Urothelium cell line (cell line): Measurements from ENCODE around the gene CD40.

Experiments used
- DNase-seq: peaks from one replicate; pipeline ENCODE4 v3.0.0; 2011; ENCODE audit warnings: low spot score, mixed read lengths
- FAIRE-seq: peaks from 2 replicates; lab custom pipeline; 2011; peaks lifted over from hg19 to GRCh38; lab: Jason Lieb, UNC

Gene CD40

DNA sequence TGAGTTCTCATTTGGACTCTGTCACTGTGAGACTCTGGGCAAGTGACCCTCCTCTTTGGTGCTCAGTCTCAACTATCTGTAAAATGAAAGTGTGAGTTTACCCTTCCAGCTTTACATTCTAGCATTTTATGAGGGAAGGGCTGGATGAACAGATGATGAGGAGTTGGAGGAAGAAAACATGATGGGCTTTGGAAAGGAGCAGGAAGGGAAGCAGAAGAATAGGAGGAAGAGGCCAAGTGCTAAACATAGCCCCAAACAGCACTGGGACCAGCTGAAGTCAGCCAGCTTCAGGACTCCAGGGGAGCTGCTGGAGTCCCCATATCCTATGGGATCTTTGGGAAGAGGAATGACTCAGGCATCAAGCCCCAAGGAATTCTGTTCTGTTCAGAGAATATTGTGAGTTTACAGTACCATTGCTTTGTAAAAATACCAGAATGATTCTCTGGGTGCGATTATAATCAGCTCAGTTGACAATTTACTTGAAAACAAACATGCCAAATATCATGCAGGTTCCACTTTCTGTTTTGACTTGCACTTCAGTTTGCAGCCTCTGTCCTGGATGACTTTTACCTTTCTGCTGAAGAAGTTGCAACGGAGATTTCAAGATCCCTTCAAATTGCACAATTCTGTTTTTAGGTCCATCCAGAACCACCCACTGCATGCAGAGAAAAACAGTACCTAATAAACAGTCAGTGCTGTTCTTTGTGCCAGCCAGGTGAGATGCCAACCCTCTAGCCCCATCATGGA lies 3.2 kb downstream of the CD40 start:
- no peak for DNase-seq
- FAIRE-seq = no peak

DNA sequence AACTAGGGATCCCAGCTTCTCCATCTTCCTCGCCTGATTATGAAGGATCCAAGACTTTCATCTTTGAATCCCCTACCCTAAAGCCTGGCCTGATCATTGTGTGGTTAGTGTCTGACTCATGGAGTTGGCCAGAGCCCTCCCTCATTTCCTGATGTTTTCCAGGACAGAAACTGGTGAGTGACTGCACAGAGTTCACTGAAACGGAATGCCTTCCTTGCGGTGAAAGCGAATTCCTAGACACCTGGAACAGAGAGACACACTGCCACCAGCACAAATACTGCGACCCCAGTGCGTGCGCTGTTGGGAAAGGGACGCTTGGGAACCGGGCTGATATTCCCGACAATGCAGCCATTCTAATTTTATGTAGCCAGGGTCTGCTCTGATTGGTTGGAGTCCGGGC lies 4.0 kb downstream of the CD40 start:
- FAIRE-seq = peak; percentile 65
- peak; percentile 94 for DNase-seq

- FAIRE-seq (no peak), DNase-seq (no peak)
Observed at GRCh38 chr20:46122516-46123481, 4.7 kb downstream of the CD40 start.

DNA sequence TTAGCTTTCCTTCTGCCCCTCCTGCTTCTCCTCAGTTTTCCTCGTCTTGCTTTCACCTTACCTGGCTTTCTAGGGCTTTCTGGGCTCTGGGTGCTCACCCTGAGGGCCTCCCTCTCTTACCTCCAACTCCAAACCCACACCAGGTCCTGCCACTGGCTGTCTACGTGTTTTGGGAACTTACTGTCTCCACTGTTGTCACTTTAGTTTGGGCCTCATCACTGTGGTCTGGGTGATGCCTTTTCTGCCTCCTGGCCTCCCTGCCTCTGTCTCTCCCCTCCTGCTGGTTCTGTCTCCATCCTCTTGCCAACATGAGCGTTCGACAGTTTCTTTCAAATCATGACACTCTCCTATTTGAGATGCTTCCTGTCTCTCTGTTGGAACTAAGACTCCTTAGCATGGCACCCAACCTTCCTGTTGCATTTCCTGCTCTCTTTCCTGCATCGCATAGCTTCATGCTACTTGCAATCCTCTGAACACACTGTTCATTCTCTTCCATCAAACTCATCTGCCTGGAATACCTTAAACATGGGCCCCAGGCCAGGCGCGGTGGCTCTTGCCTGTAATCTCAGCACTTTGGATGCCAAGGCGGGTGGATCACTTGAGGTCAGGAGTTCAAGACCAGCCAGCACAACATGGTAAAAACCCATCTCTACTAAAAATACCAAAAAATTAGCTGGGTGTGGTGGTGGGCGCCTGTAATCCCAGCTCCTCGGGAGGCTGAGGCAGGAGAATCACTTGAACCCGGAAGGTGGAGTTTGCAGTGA lies 5.5 kb downstream of the CD40 start:
- no peak for DNase-seq
- no peak for FAIRE-seq

DNA sequence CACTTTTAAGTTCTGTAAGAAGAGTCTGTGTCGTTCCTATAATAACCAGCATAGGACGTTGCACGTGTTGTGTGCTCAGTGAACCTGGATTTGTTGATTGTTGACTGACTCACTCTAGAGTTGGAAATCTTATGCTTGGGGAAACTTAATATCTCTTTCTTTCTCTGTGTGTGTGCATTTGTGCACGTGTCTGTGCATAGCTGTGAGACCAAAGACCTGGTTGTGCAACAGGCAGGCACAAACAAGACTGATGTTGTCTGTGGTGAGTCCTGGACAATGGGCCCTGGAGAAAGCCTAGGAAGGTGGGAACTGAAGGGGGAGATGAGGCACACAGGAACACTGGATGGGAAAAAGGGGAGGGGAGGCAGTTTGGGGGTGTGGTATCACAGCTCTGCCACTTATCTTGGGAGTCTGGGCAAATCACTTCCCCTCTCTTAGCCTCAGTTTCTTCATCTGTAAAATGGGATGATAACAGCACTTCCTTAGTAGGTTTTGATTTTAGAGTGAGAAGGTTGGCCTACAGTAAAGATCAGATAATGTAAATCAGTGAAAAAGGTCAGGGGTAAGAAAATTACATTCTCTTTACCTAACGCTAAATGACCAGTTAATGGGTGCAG lies 8.4 kb downstream of the CD40 start:
- DNase-seq = no peak
- peak; percentile 9 for FAIRE-seq

DNA sequence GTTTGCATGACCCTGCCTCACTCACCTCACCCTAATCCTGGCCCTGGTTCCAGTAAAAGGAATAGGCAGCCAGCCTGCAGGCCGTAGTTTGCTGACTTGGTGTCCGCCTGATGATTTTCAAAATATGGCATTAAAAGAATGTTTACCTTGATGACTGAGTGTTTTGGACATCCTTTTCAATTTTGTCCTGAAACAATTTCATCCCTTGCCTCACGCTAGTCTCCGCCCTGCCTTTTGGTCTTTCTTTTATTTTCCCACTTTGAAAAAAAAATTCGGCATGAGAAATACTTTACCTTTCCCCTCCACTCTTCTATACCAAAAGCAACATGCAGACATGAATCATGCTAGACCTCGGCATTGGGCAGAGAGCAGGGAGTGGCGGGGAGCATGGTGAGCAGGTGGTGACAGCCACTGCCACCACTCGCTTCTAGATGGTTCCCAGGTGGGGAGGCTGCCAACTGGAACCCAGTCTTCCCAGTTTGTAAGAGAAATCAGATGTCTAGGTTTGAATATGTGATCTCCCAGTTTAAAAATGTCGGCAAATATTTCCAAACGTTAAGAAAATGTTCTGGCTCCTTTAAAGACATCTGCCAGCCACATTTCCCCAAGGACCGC lies 9.4 kb downstream of the CD40 start:
- no peak for FAIRE-seq

GRCh38 chr20:46128310-46129151 lies 10.4 kb downstream of the CD40 start:
- DNase-seq (peak; percentile 61), FAIRE-seq (peak; percentile 35)

More for the DNA sequence above, 9.4 kb downstream of the CD40 start:
- DNase-seq = no peak

- no peak for DNase-seq
- no peak for FAIRE-seq
Observed at GRCh38 chr20:46129955-46130481, 11.9 kb downstream of the CD40 start.

- FAIRE-seq = no peak
- DNase-seq = no peak
Observed at GRCh38 chr20:46130534-46130933, 12.4 kb downstream of the CD40 start.

DNA sequence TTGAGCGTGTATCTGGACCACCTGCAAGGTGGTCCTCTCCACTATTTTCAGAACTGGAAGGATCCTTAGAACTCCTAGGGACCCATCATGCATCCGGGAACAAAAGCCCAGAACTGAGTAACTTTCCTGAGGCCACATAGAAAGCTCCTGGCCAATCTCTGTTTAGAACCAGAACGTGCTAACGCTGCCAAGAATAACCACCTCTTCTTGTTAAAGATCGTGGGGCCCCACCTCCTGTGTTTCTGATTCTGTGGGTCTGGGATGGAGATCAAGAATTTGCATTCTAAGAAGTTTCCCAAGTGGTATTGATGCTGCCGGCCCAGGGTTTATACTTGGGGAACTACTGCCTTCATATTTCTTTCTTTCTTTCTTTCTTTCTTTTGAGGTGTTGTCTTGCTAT lies 13.3 kb downstream of the CD40 start:
- FAIRE-seq (no peak), DNase-seq (no peak)

DNA sequence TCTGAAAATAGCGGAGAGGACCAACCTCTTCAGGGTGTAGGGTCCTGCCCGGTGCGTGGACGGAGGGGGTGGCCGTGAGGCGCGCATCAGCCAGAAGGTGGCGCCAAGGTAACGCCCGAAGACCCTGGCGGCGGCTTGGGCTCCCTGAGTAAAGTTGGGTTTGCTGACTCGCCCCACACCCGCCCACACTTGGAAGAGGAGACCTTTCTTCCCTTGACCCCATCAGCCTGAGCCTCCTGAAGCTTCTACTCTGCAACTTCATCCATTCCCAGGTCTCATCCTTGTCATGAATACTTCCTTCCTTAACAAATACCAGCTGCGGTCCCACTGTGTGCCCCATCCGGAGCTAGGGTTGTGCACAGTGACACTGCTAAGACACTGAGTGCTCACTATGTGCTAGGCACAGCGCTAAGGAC lies 14.6 kb downstream of the CD40 start:
- peak; percentile 35 for FAIRE-seq
- DNase-seq = peak; percentile 92

- DNase-seq = no peak
- FAIRE-seq = no peak
Observed at GRCh38 chr20:46133886-46134654, 16.0 kb downstream of the CD40 start.

- DNase-seq = no peak
Observed at GRCh38 chr20:46134716-46135115, 16.6 kb downstream of the CD40 start.

GRCh38 chr20:46135856-46136633 lies 17.9 kb downstream of the CD40 start:
- DNase-seq (no peak), FAIRE-seq (peak; percentile 44)

More at GRCh38 chr20:46134716-46135115, 16.6 kb downstream of the CD40 start:
- FAIRE-seq = no peak

GRCh38 chr20:46137816-46138215 lies 19.7 kb downstream of the CD40 start:
- FAIRE-seq = no peak
- DNase-seq = no peak

GRCh38 chr20:46139266-46139889 lies 21.3 kb downstream of the CD40 start:
- DNase-seq = no peak
- no peak for FAIRE-seq

DNA sequence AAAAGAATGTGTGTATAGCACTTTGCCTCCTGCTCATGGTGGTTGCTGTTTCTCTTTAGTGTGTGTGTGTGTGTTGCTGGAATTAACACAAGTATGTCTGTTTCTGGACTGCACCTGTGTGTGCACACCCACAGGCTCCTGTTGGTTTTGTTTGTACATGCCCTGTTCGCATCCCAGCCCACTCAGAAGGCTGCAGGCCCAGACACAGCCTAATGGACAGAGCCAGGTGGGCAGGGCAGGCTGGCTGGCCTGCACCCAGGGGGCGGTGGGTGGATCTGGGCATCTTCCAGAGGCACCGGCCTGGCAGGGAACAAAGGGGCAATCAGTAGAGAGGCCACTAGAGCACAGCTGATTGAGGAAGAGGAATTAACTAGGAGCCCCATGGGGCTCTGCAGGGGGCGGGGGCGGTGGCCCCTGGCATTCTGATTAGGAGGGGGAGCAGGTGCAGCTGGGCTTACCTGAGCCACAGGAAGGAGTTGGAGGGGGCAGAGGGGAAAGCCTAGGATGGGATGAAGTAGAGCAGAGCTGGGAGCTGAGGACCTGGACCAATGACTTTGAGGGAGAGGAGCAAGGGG lies 21.9 kb downstream of the CD40 start:
- no peak for DNase-seq
- peak; percentile 69 for FAIRE-seq
